PC-3 (cell line): ENCODE data around the gene IFFO2.

Source experiments
- CTCF ChIP-seq: fragments of 300-600 bp; sonication (generic); conservative IDR thresholded peaks from 2 replicates; pipeline ENCODE4 v1.5.1; 2017; ENCODE audit warnings: antibody characterized with exemption, low read depth, mild to moderate bottlenecking, low read length
- EZH2 ChIP-seq: fragments of 300-600 bp; sonication (generic); IDR thresholded peaks from one replicate; pipeline ENCODE4 v1.6.1; 2017; ENCODE audit warnings: antibody characterized with exemption, mild to moderate bottlenecking, low read length; ENCODE audit not compliant: unreplicated experiment
- EZH2phosphoT487 ChIP-seq: fragments of 300-600 bp; sonication (generic); IDR thresholded peaks from 2 replicates; pipeline ENCODE4 v1.6.1; 2018; ENCODE audit warnings: mild to moderate bottlenecking, antibody characterized with exemption, low read length, borderline replicate concordance

GRCh38 chr1:18882486-18882885 lies 74.0 kb downstream of the IFFO2 start:
- TF ChIP-seq EZH2phosphoT487 = no peak
- TF ChIP-seq CTCF = no peak
- no peak for TF ChIP-seq EZH2
